Caki2 (cell line): ENCODE results near the gene ACVR1. TPM values are rescaled to one million over a fixed set of nuclear protein-coding genes. Genes with fewer than 3 reads are reported as not detected.
"Not testable (repeated sequence)": the region's sequence is repeated elsewhere in the genome, so short reads cannot be mapped to it uniquely, and the experiment has no call there.

Experiments
- DNase-seq: peaks from one replicate; pipeline ENCODE4 v3.0.0-alpha.2; 2015; ENCODE audit warnings: low read depth
- in situ Hi-C: cut with HindIII; loops from 2 replicates; pipeline ENCODE4 v1.10.0; 2016; ENCODE audit warnings: low sequenced_read_pairs, low pct_unique_long_range_greater_than_20kb, mixed read lengths
- total RNA-seq: library from RNA; depleted of rRNA; stranded (reverse); fragments of >200 nt; shearing (Covaris generic); gene quantifications from 2 replicates; pipeline ENCODE4 v1.2.3, GENCODE V29; 2014; ENCODE audit warnings: low replicate concordance

The ACVR1 gene
- total RNA-seq, 1 experiment from 2014 or later, result 17.1 TPM

- peak; percentile 64 for DNase-seq
- in situ Hi-C loops, result no loop called here
Measured at GRCh38 chr2:157838442-157839161, 37.5 kb downstream of the ACVR1 start.

- DNase-seq, result no peak
- in situ Hi-C loops, result no loop called here
Measured at GRCh38 chr2:157837851-157838441, 38.2 kb downstream of the ACVR1 start.

GRCh38 chr2:157836531-157836930, 39.6 kb downstream of the ACVR1 start:
- in situ Hi-C loops, result no loop called here
- no peak for DNase-seq

GRCh38 chr2:157835425-157835824, 40.7 kb downstream of the ACVR1 start:
- no peak for DNase-seq
- in situ Hi-C loops, result no loop called here

GRCh38 chr2:157835006-157835405, 41.1 kb downstream of the ACVR1 start:
- DNase-seq, result no peak
- in situ Hi-C loops, result no loop called here

GRCh38 chr2:157833721-157834120, 42.4 kb downstream of the ACVR1 start:
- in situ Hi-C loops, result no loop called here
- DNase-seq, result no peak

- in situ Hi-C loops, result no loop called here
- no peak for DNase-seq
Measured at GRCh38 chr2:157831573-157832315, 44.4 kb downstream of the ACVR1 start.

- in situ Hi-C loops, result no loop called here
Measured at GRCh38 chr2:157830696-157831570, 45.2 kb downstream of the ACVR1 start.

GRCh38 chr2:157830266-157830665, 45.9 kb downstream of the ACVR1 start:
- in situ Hi-C loops, result no loop called here
- DNase-seq, result no peak

More at GRCh38 chr2:157830696-157831570, 45.2 kb downstream of the ACVR1 start:
- peak; percentile 77 for DNase-seq

- DNase-seq, result no peak
- in situ Hi-C loops, result no loop called here
Measured at GRCh38 chr2:157827377-157827776, 48.8 kb downstream of the ACVR1 start.

- DNase-seq, in situ Hi-C loops: not testable (repeated sequence)
Measured at GRCh38 chr2:157826644-157827043, 49.5 kb downstream of the ACVR1 start.

- in situ Hi-C loops, result no loop called here
Measured at GRCh38 chr2:157825885-157826284, 50.2 kb downstream of the ACVR1 start.

GRCh38 chr2:157822993-157823392, 53.1 kb downstream of the ACVR1 start:
- no peak for DNase-seq
- in situ Hi-C loops, result no loop called here

More at GRCh38 chr2:157825885-157826284, 50.2 kb downstream of the ACVR1 start:
- DNase-seq, result no peak

GRCh38 chr2:157822533-157822932, 53.6 kb downstream of the ACVR1 start:
- in situ Hi-C loops, result no loop called here
- DNase-seq, result no peak

GRCh38 chr2:157821519-157822131, 54.5 kb downstream of the ACVR1 start:
- DNase-seq, result no peak
- in situ Hi-C loops, result no loop called here

GRCh38 chr2:157820193-157820592, 55.9 kb downstream of the ACVR1 start:
- in situ Hi-C loops, result no loop called here
- DNase-seq, result no peak

GRCh38 chr2:157819761-157820160, 56.4 kb downstream of the ACVR1 start:
- in situ Hi-C loops, result no loop called here
- DNase-seq, result no peak

GRCh38 chr2:157818227-157818626, 57.9 kb downstream of the ACVR1 start:
- in situ Hi-C loops, result no loop called here
- DNase-seq, result no peak
